GM19351 (cell line): ENCODE measurements around the gene MFSD6.

ENCODE experiments used
- ATAC-seq: cut with Tn5 transposase; IDR thresholded peaks from one replicate; pipeline ENCODE4 v1.9.1; 2021; ENCODE audit warnings: mild to moderate bottlenecking, moderate library complexity; ENCODE audit not compliant: unreplicated experiment

MFSD6 gene

GRCh38 chr2:190527214-190527613 is 119.1 kb downstream of the MFSD6 start:
- no peak for ATAC-seq

GRCh38 chr2:190527918-190528317 is 119.8 kb downstream of the MFSD6 start:
- ATAC-seq: no peak

- no peak for ATAC-seq
Observed at GRCh38 chr2:190528521-190529001, 120.4 kb downstream of the MFSD6 start.

- ATAC-seq: no peak
Observed at GRCh38 chr2:190529486-190530247, 121.5 kb downstream of the MFSD6 start.

GRCh38 chr2:190530248-190530900 is 122.2 kb downstream of the MFSD6 start:
- ATAC-seq: no peak

GRCh38 chr2:190532581-190532980 is 124.4 kb downstream of the MFSD6 start:
- no peak for ATAC-seq

GRCh38 chr2:190533175-190533967 is 125.2 kb downstream of the MFSD6 start:
- ATAC-seq: no peak

GRCh38 chr2:190533968-190534309 is 125.8 kb downstream of the MFSD6 start:
- peak; percentile 26 for ATAC-seq

GRCh38 chr2:190534310-190535120 is 126.4 kb downstream of the MFSD6 start, which contains the start of gene NEMP2:
TSS of gene NEMP2 (minus strand) at chr2:190534722. CDS start at chr2:190534655, 67 bp downstream.
- peak; percentile 66 for ATAC-seq

GRCh38 chr2:190535121-190535439 is 126.9 kb downstream of the MFSD6 start:
- peak; percentile 0 for ATAC-seq

GRCh38 chr2:190535586-190535985 is 127.4 kb downstream of the MFSD6 start:
- ATAC-seq: no peak

- no peak for ATAC-seq
Observed at GRCh38 chr2:190537765-190538164, 129.6 kb downstream of the MFSD6 start.

GRCh38 chr2:190538201-190538600 is 130.0 kb downstream of the MFSD6 start:
- no peak for ATAC-seq

GRCh38 chr2:190540048-190540447 is 131.9 kb downstream of the MFSD6 start:
- no peak for ATAC-seq

GRCh38 chr2:190545093-190545492 is 136.9 kb downstream of the MFSD6 start:
- no peak for ATAC-seq

GRCh38 chr2:190545555-190546385 is 137.6 kb downstream of the MFSD6 start:
- no peak for ATAC-seq

GRCh38 chr2:190546734-190547133 is 138.6 kb downstream of the MFSD6 start:
- ATAC-seq: no peak

- ATAC-seq: no peak
Observed at GRCh38 chr2:190547886-190548285, 139.7 kb downstream of the MFSD6 start.

- no peak for ATAC-seq
Observed at GRCh38 chr2:190550137-190550536, 142.0 kb downstream of the MFSD6 start.
